ENCODE data around the gene TPK1. TPM values are rescaled to one million over a fixed set of nuclear protein-coding genes. Genes with fewer than 3 reads are reported as not detected.

Gene TPK1
- total and polyA plus RNA-seq, 2 of the 13 experiments (the other 11 are each of a cell fraction or from before 2014, with no cell fraction given) = 1.0 to 1.2 TPM

GRCh38 chr7:144477348-144477747 is 358.5 kb downstream of the TPK1 start:
- ChIA-PET CTCF (ENCODE audit: low intra/inter-chr PET ratio, low total read pairs) (no interaction called here), POLR2A (no interaction called here)
- Histone ChIP-seq H3K9me3 (ENCODE audit: low read length) (no peaks in the 10 kb centered on the region), H3K4me1 (ENCODE audit: insufficient read depth, low read length) (no peaks in the 10 kb centered on the region), H4K20me1 (ENCODE audit: insufficient read depth, low read length) (no peaks in the 10 kb centered on the region), H3K27ac (ENCODE audit: extremely low read length, insufficient read depth, low read length) (no peak overlapping the region), H3K27me3 (ENCODE audit: control insufficient read depth in 1 of 2, insufficient read depth in 2 of 2, low read length in 2 of 2) (no peaks in the 10 kb centered on the region), H3K9ac (ENCODE audit: insufficient read depth, low read depth, low read length) (no peak overlapping the region), H3K36me3 (replicated peaks in 1 of 2; ENCODE audit: control insufficient read depth in 1 of 2, insufficient read depth in 2 of 2, low read length in 2 of 2) (no peaks in the 10 kb centered on the region), H2AFZ (ENCODE audit: low read length) (no peak overlapping the region), H3K4me2 (ENCODE audit: low read depth, low read length) (no peak overlapping the region), H3K4me3 (replicated peaks in 1 of 3; ENCODE audit: insufficient read depth in 1 of 3, low read depth in 2 of 3, low read length in 3 of 3) (no peak overlapping the region), H3K79me2 (ENCODE audit: insufficient read depth, low read length) (no peaks in the 10 kb centered on the region)
- DNase-seq (ENCODE audit: low spot score) = no peak
- WGBS (ENCODE audit: low lambda C conversion rate) = 0% methylated on average over 1 of the region's 1 CpG
- no peak for TF ChIP-seq PRMT3 (CRISPR knock-in tag; IDR thresholded peaks at IDR 0.05; ENCODE audit: borderline replicate concordance, low read depth)
- TF ChIP-seq CBX5 (CRISPR knock-in tag; IDR thresholded peaks at IDR 0.05; ENCODE audit: borderline replicate concordance) = no peak
- no peak for TF ChIP-seq TCF7L2 (IDR thresholded peaks at IDR 0.05; ENCODE audit: low read depth, low read length)
- no peak for TF ChIP-seq ZNF724P (CRISPR knock-in tag; IDR thresholded peaks at IDR 0.05; ENCODE audit: borderline replicate concordance)
- TF ChIP-seq NR1H2 (CRISPR knock-in tag; IDR thresholded peaks at IDR 0.05; ENCODE audit: borderline replicate concordance, low read depth) = no peak
- no peak for TF ChIP-seq ZNF20 (CRISPR knock-in tag; IDR thresholded peaks at IDR 0.05)
- TF ChIP-seq ZNF256 (CRISPR knock-in tag; conservative IDR thresholded peaks at IDR 0.05) = no peak
- in situ Hi-C loops (cut with HindIII; ENCODE audit: extremely low pct_ligation_motif_present, low pct_unique_long_range_greater_than_20kb) (no loop called here), intact Hi-C loops (cut with micrococcal nuclease; ENCODE audit: unreplicated experiment) (no loop called here)
- BruUV-seq (replicated peaks) = no TSS peak
- no peak for ATAC-seq
- FAIRE-seq = no peak

DNA sequence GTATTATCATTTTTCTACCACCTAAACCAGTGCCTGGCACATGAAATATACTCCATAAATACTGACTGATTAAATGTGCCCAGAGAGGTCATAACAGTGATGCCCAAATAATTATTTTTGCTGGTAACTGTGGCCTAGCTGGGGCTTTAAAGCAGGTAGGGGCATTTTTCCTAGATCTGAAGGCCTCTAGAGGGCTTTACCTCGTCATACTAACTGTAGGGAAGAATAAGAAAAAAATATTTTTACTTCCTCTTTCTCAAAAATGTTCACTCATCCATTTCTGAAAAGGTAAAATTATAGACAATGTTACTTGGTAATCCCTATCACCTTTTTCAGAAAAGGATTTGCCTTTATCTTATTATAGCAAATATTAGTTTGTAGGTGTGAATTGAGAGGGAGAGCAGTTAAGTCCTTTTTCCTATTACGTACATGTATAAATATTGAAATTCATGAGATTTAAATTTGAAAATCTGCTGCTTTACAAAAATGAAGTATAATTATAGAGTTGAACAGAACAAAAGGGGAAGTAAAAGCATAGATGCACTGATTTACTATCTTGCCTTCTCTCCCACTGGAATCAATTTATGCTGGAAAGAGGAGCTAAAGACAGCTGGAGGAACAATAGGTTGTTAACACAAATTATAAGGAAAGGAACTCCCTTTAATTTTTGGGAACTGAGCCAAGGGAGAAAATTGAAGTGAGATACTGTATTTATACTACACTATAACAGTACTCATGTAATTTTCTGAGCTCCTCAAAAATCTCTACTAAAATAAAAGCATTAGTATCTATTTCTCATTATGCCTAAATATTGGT is 360.8 kb downstream of the TPK1 start:
- WGBS (ENCODE audit: low lambda C conversion rate) = 46% methylated on average over 2 of the region's 2 CpGs
- H4K20me1 ChIP-seq (ENCODE audit: insufficient read depth, low read length) = no peaks in the 10 kb centered on the region
- TF ChIP-seq RAD51 (IDR thresholded peaks at IDR 0.05; ENCODE audit: borderline replicate concordance) (no peak), SKI (IDR thresholded peaks at IDR 0.05; ENCODE audit: partially characterized antibody) (no peak), NFIB (CRISPR knock-in tag; IDR thresholded peaks at IDR 0.05; ENCODE audit: borderline replicate concordance) (no peak), HOXA3 (CRISPR knock-in tag; IDR thresholded peaks at IDR 0.05) (no peak), PHF5A (CRISPR knock-in tag; IDR thresholded peaks at IDR 0.05; ENCODE audit: low read depth, unreplicated experiment) (no peak), TSC22D2 (CRISPR knock-in tag; IDR thresholded peaks at IDR 0.05; ENCODE audit: borderline replicate concordance) (no peak), ZSCAN12 (CRISPR knock-in tag; IDR thresholded peaks at IDR 0.05) (no peak), PAWR (CRISPR knock-in tag; IDR thresholded peaks at IDR 0.05; ENCODE audit: borderline replicate concordance) (no peak), ZNF3 (CRISPR knock-in tag; IDR thresholded peaks at IDR 0.05) (no peak), ZSCAN31 (CRISPR knock-in tag; IDR thresholded peaks at IDR 0.05; ENCODE audit: low read depth) (no peak)
- TF ChIP-seq, protein P1, sequence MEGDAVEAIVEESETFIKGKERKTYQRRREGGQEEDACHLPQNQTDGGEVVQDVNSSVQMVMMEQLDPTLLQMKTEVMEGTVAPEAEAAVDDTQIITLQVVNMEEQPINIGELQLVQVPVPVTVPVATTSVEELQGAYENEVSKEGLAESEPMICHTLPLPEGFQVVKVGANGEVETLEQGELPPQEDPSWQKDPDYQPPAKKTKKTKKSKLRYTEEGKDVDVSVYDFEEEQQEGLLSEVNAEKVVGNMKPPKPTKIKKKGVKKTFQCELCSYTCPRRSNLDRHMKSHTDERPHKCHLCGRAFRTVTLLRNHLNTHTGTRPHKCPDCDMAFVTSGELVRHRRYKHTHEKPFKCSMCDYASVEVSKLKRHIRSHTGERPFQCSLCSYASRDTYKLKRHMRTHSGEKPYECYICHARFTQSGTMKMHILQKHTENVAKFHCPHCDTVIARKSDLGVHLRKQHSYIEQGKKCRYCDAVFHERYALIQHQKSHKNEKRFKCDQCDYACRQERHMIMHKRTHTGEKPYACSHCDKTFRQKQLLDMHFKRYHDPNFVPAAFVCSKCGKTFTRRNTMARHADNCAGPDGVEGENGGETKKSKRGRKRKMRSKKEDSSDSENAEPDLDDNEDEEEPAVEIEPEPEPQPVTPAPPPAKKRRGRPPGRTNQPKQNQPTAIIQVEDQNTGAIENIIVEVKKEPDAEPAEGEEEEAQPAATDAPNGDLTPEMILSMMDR (CRISPR knock-in tag; IDR thresholded peaks at IDR 0.05) = no peak
- TF ChIP-seq, protein P2, sequence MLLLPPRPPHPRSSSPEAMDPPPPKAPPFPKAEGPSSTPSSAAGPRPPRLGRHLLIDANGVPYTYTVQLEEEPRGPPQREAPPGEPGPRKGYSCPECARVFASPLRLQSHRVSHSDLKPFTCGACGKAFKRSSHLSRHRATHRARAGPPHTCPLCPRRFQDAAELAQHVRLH (CRISPR knock-in tag; IDR thresholded peaks at IDR 0.05; ENCODE audit: borderline replicate concordance, low read depth) = no peak

More for the DNA sequence above, 360.8 kb downstream of the TPK1 start:
- FAIRE-seq = no peak
- Histone ChIP-seq H3K9me3 (ENCODE audit: low read length) (no peaks in the 10 kb centered on the region), H3K36me3 (replicated peaks in 1 of 2; ENCODE audit: control insufficient read depth in 1 of 2, insufficient read depth in 2 of 2, low read length in 2 of 2) (no peaks in the 10 kb centered on the region), H3K4me2 (ENCODE audit: low read depth, low read length) (no peak overlapping the region), H3K27ac (ENCODE audit: extremely low read length, insufficient read depth, low read length) (no peak overlapping the region), H3K9ac (ENCODE audit: insufficient read depth, low read depth, low read length) (no peak overlapping the region), H3K79me2 (ENCODE audit: insufficient read depth, low read length) (no peaks in the 10 kb centered on the region), H3K4me3 (replicated peaks in 1 of 3; ENCODE audit: insufficient read depth in 1 of 3, low read depth in 2 of 3, low read length in 3 of 3) (no peak overlapping the region), H3K27me3 (ENCODE audit: control insufficient read depth in 1 of 2, insufficient read depth in 2 of 2, low read length in 2 of 2) (no peaks in the 10 kb centered on the region), H2AFZ (ENCODE audit: low read length) (no peak overlapping the region), H3K4me1 (ENCODE audit: insufficient read depth, low read length) (no peaks in the 10 kb centered on the region)
- CTCF ChIA-PET (ENCODE audit: low intra/inter-chr PET ratio, low total read pairs) = no interaction called here
- no peak for ATAC-seq
- no TSS peak for BruUV-seq (replicated peaks)
- no peak for DNase-seq (ENCODE audit: low spot score)
- in situ Hi-C loops (cut with HindIII; ENCODE audit: extremely low pct_ligation_motif_present, low pct_unique_long_range_greater_than_20kb) = no loop called here
- intact Hi-C loops (cut with micrococcal nuclease; ENCODE audit: unreplicated experiment) = no loop called here
- POLR2A ChIA-PET = no interaction called here

All from HepG2 (cell line).